HepG2 (cell line): ENCODE results near the gene PYGB. TPM values are rescaled to one million over a fixed set of nuclear protein-coding genes. Genes with fewer than 3 reads are reported as not detected.

Source experiments
- ATAC-seq: fragments of 200-7000 bp; cut with Tn5 transposase; 3 replicates; pipeline ENCODE4 v1.9.1; 2020; ENCODE audit warnings: mild to moderate bottlenecking, moderate library complexity
- BruUV-seq: library from RNA; stranded (reverse); fragments of 400-500 nt; replicated peaks from 2 replicates; lab custom pipeline; 2021; lab: Mats Ljungman, UMichigan
- CTCF ChIA-PET: fragments of 300-600 bp; formaldehyde crosslinking; extraction: SDS; loops from one replicate; lab custom pipeline; 2021; ENCODE audit warnings: low total read pairs, inconsistent platforms, low intra/inter-chr PET ratio; lab: Yijun Ruan, JAX
- POLR2A ChIA-PET: fragments of 350-600 bp; sonication (Branson Sonifier 250); formaldehyde crosslinking; loops from one replicate; lab custom pipeline; 2020; ENCODE audit warnings: antibody characterized with exemption, inconsistent platforms; lab: Yijun Ruan, JAX
- DNase-seq: peaks from one replicate; pipeline ENCODE4 v3.0.0-alpha.2; 2015; ENCODE audit warnings: low spot score
- FAIRE-seq: peaks from 3 replicates; lab custom pipeline; 2011; peaks lifted over from hg19 to GRCh38; lab: Jason Lieb, UNC
- H2AFZ ChIP-seq: one replicate; pipeline ENCODE4 v1.6.1; 2011; ENCODE audit warnings: low read length, inconsistent platforms
- H3K27ac ChIP-seq: fragments of 300-600 bp; 3 replicates; pipeline ENCODE4 v1.8.0; 2011; ENCODE audit warnings: mixed run types, mild to moderate bottlenecking, mixed read lengths, low read length, inconsistent platforms; ENCODE audit not compliant: insufficient read depth; ENCODE audit errors: extremely low read length
- H3K27me3 ChIP-seq, 2 experiments: fragments of 200-600 bp in 1 of 2; 2 replicates in 1 of 2; 3 replicates in 1 of 2; pipeline versions ENCODE4 v1.6.0 to v1.8.0; 2011; ENCODE audit warnings: low read length in 2 of 2, mild to moderate bottlenecking in 2 of 2, moderate library complexity in 2 of 2, inconsistent platforms in 1 of 2; ENCODE audit not compliant: insufficient read depth in 2 of 2, control insufficient read depth in 1 of 2
- H3K36me3 ChIP-seq, 2 experiments: fragments of 200-600 bp in 1 of 2; replicated peaks in 1 of 2; 2 replicates in 1 of 2; 3 replicates in 1 of 2; pipeline versions ENCODE4 v1.5.1 to v1.8.0; 2011; ENCODE audit warnings: low read length in 2 of 2, inconsistent platforms in 1 of 2; ENCODE audit not compliant: insufficient read depth in 2 of 2, control insufficient read depth in 1 of 2
- H3K4me1 ChIP-seq: 2 replicates; pipeline ENCODE4 v1.5.1; 2012; ENCODE audit warnings: low read length, inconsistent platforms; ENCODE audit not compliant: insufficient read depth
- H3K4me2 ChIP-seq: 2 replicates; pipeline ENCODE4 v1.6.0; 2011; ENCODE audit warnings: low read depth, low read length, inconsistent platforms
- H3K4me3 ChIP-seq, 3 experiments: fragments of 200-600 bp in 1 of 3; sonication (generic), shearing (Covaris generic) in 1 of 3; replicated peaks in 1 of 3; 2 replicates each; pipeline ENCODE4 v1.5.1; 2011 to 2016; ENCODE audit warnings: low read length in 3 of 3, inconsistent platforms in 2 of 3, low read depth in 2 of 3, mild to moderate bottlenecking in 2 of 3, control low read depth in 1 of 3, mixed read lengths in 1 of 3; ENCODE audit not compliant: insufficient read depth in 1 of 3
- H3K79me2 ChIP-seq: one replicate; pipeline ENCODE4 v1.6.1; 2011; ENCODE audit warnings: low read length, inconsistent platforms; ENCODE audit not compliant: insufficient read depth
- H3K9ac ChIP-seq: 2 replicates; pipeline ENCODE4 v1.6.0; 2011; ENCODE audit warnings: mild to moderate bottlenecking, low read depth, low read length, inconsistent platforms; ENCODE audit not compliant: insufficient read depth
- H3K9me3 ChIP-seq: 2 replicates; pipeline ENCODE4 v1.5.1; 2012; ENCODE audit warnings: mild to moderate bottlenecking, low read length
- H4K20me1 ChIP-seq: 2 replicates; pipeline ENCODE4 v1.6.0; 2011; ENCODE audit warnings: inconsistent platforms, mild to moderate bottlenecking, low read length, moderate library complexity; ENCODE audit not compliant: insufficient read depth
- AGO1 ChIP-seq: fragments of 200-400 bp; formaldehyde crosslinking; IDR thresholded peaks from 2 replicates; pipeline ENCODE4 v1.6.1; 2017; ENCODE audit warnings: mild to moderate bottlenecking, low read depth, low read length, moderate library complexity; ENCODE audit not compliant: poor library complexity, severe bottlenecking
- AGO2 ChIP-seq: fragments of 200-400 bp; formaldehyde crosslinking; optimal IDR thresholded peaks from 2 replicates; pipeline ENCODE3; 2017; ENCODE audit warnings: mild to moderate bottlenecking, low read depth, low read length, moderate library complexity
- CCDC6 ChIP-seq: sonication (generic); formaldehyde crosslinking; IDR thresholded peaks from 2 replicates; pipeline ENCODE4 v1.8.1; 2022; ENCODE audit warnings: mild to moderate bottlenecking, missing genetic modification reagents, moderate library complexity
- DPF2 ChIP-seq: sonication (generic); formaldehyde crosslinking; IDR thresholded peaks from 2 replicates; pipeline ENCODE4 v1.4.0; 2020; ENCODE audit warnings: mild to moderate bottlenecking, low read depth, missing genetic modification reagents, borderline replicate concordance
- HOXA3 ChIP-seq: sonication (generic); formaldehyde crosslinking; IDR thresholded peaks from 2 replicates; pipeline ENCODE4 v1.5.0; 2020; ENCODE audit warnings: missing genetic modification reagents
- JARID2 ChIP-seq: sonication (generic); formaldehyde crosslinking; IDR thresholded peaks from 2 replicates; pipeline ENCODE4 v1.8.1; 2023; ENCODE audit warnings: missing genetic modification reagents, inconsistent platforms; ENCODE audit not compliant: insufficient replicate concordance
- NFIB ChIP-seq: sonication (generic); formaldehyde crosslinking; IDR thresholded peaks from 2 replicates; pipeline ENCODE4 v1.9.0; 2021; ENCODE audit warnings: missing genetic modification reagents, mild to moderate bottlenecking, borderline replicate concordance
- NFKB2 ChIP-seq: sonication (generic); formaldehyde crosslinking; IDR thresholded peaks from 2 replicates; pipeline ENCODE4 v1.4.0; 2020; ENCODE audit warnings: missing genetic modification reagents, borderline replicate concordance
- NONO ChIP-seq, 2 experiments: fragments of 450-650 bp in 1 of 2; sonication (generic) in 1 of 2; formaldehyde crosslinking in 1 of 2; IDR thresholded peaks in 1 of 2; conservative IDR thresholded peaks in 1 of 2; 2 replicates each; pipeline versions ENCODE4 v1.6.1 to v1.8.0; 2017 to 2022; ENCODE audit warnings: mild to moderate bottlenecking in 1 of 2, missing genetic modification reagents in 1 of 2, moderate library complexity in 1 of 2
- SP4 ChIP-seq: sonication (generic); formaldehyde crosslinking; IDR thresholded peaks from 2 replicates; pipeline ENCODE4 v1.8.1; 2023; ENCODE audit warnings: mild to moderate bottlenecking, missing genetic modification reagents
- TAF15 ChIP-seq: fragments of 200-400 bp; formaldehyde crosslinking; IDR thresholded peaks from one replicate; pipeline ENCODE4 v1.6.1; 2018; ENCODE audit warnings: mild to moderate bottlenecking, low read depth, low read length; ENCODE audit not compliant: poor library complexity, severe bottlenecking
- TP53 ChIP-seq: sonication (generic); formaldehyde crosslinking; conservative IDR thresholded peaks from 2 replicates; pipeline ENCODE4 v1.4.0; 2020; ENCODE audit warnings: missing genetic modification reagents
- WIZ ChIP-seq: sonication (generic); formaldehyde crosslinking; IDR thresholded peaks from 2 replicates; pipeline ENCODE4 v1.5.1; 2020; ENCODE audit warnings: mild to moderate bottlenecking, missing genetic modification reagents
- ZNF101 ChIP-seq: sonication (generic); formaldehyde crosslinking; IDR thresholded peaks from 2 replicates; pipeline ENCODE4 v1.4.0; 2020; ENCODE audit warnings: mild to moderate bottlenecking, low read depth, missing genetic modification reagents, borderline replicate concordance
- ZNF124 ChIP-seq: sonication (generic); formaldehyde crosslinking; IDR thresholded peaks from 2 replicates; pipeline ENCODE4 v1.4.0; 2020; ENCODE audit warnings: missing genetic modification reagents
- ZNF7 ChIP-seq: IDR thresholded peaks from 2 replicates; pipeline ENCODE4 v1.6.1; 2016; ENCODE audit warnings: missing biosample characterization, missing genetic modification reagents
- ZNF883 ChIP-seq: sonication (generic); formaldehyde crosslinking; IDR thresholded peaks from 2 replicates; pipeline ENCODE4 v1.5.1; 2020; ENCODE audit warnings: mild to moderate bottlenecking, missing genetic modification reagents; ENCODE audit errors: not compliant biosample characterization
- WGBS: methylation state at CpG from one replicate; pipeline ENCODE4 v1.1.6; 2017; ENCODE audit warnings: low lambda C conversion rate; 5-methylcytosine and 5-hydroxymethylcytosine counted together
- in situ Hi-C: cut with HindIII; loops from 2 replicates; pipeline ENCODE4 v1.10.0; 2017; ENCODE audit warnings: low pct_unique_long_range_greater_than_20kb; ENCODE audit not compliant: extremely low pct_ligation_motif_present
- intact Hi-C: fragments of 100-400 bp; cut with micrococcal nuclease; formaldehyde crosslinking; loops from one replicate; pipeline ENCODE4 v1.10.0; 2022; ENCODE audit not compliant: unreplicated experiment
- polyA plus RNA-seq, 8 experiments: library from polyadenylated mRNA; depleted of rRNA in 3 of 8; stranded (reverse) in 7 of 8; unstranded in 1 of 8; fragments of >200 nt; fragmentation: Illumina TruSeq in 4 of 8; extraction: Trizol in 4 of 8; gene quantifications; 2 replicates each; pipeline versions ENCODE4 v1.2.1 to v1.2.3, GENCODE V29; 2011 to 2016; ENCODE audit warnings: low read depth in 4 of 8, missing spikeins in 1 of 8, mixed read lengths in 1 of 8; ENCODE audit not compliant: insufficient read depth in 1 of 8
- total RNA-seq, 5 experiments: library from RNA; depleted of rRNA; stranded (reverse); fragments of >200 nt; fragmentation: Illumina TruSeq; extraction: Trizol; gene quantifications; 2 replicates each; pipeline ENCODE4 v1.2.3, GENCODE V29; 2016; ENCODE audit warnings: low read depth in 1 of 5
- TF ChIP-seq, protein P1 (sequence below): sonication (generic); formaldehyde crosslinking; IDR thresholded peaks from 2 replicates; pipeline ENCODE4 v1.5.1; 2020; ENCODE audit warnings: missing genetic modification reagents, mild to moderate bottlenecking, borderline replicate concordance
- TF ChIP-seq, protein P2 (sequence below): sonication (generic); formaldehyde crosslinking; IDR thresholded peaks from 2 replicates; pipeline ENCODE4 v1.5.1; 2020; ENCODE audit warnings: missing genetic modification reagents, mild to moderate bottlenecking, borderline replicate concordance
- TF ChIP-seq, protein P3 (sequence below): sonication (generic); formaldehyde crosslinking; IDR thresholded peaks from 2 replicates; pipeline ENCODE4 v1.4.0; 2020; ENCODE audit warnings: mild to moderate bottlenecking, low read depth, missing genetic modification reagents

PYGB gene
- total and polyA plus RNA-seq, 2 of the 13 experiments (the other 11 are each of a cell fraction or from before 2014, with no cell fraction given) = 24.2 to 86.3 TPM

DNA sequence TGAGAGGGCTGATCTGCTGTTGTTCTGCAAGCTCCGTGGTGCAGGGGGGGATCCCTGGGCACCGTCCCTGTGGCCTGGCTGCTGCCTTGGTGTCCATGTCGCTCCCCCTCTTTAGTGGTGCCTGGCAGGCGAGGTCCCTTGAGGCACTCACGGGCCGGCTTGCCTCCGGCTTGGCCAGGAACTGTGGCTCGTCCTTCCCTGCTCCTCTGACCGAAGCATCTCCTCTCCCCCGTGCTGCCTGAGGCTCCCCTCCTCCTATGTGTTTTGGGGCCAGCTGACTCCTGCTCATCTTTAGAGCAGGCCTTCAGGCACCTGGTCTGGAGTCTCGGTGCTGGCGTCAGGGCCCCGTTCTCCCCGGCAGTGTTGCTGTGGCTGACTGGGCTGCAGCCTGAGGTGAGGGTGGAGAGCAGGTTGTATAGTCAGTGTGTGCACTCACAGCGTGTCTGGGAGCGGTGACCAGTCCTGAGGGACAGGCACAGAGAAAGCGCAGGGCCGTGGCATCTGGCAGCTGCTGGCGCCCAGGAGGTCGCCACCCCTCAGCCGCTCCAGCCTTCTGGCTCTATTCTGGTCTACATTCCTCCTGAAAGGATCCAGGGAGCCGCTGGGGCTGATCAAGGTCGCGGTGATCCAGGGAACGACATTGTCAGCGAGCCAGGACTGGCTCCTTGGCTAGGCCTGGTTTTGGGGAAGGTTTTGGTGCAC is 43.7 kb downstream of the PYGB start:
- no peak overlapping the region for H2AFZ ChIP-seq
- FAIRE-seq (no peak), DNase-seq (no peak), ATAC-seq (no peak)
- BruUV-seq = no TSS peak
- ChIA-PET POLR2A (no interaction called here), CTCF (no interaction called here)
- 0 out of 2 replicates have a peak, but pooled peaks cover 5% of the 10 kb centered on the region for H3K4me1 ChIP-seq
- no peak overlapping the region for H3K4me3 ChIP-seq
- H4K20me1 ChIP-seq = no peaks in the 10 kb centered on the region
- no peak overlapping the region for H3K4me2 ChIP-seq
- no peaks in the 10 kb centered on the region for H3K27me3 ChIP-seq
- WGBS = 94% methylated on average over 25 of the region's 26 CpGs
- H3K9me3 ChIP-seq = no peaks in the 10 kb centered on the region
- H3K36me3 ChIP-seq = peaks cover 28 to 41% of the 10 kb centered on the region in 2 experiments
- H3K9ac ChIP-seq = no peak overlapping the region
- in situ Hi-C loops (loop anchor here (10.0 kb wide), 1 partner anchor 297 kb away; the partner anchor contains the start of gene APMAP), intact Hi-C loops (loop anchor here (5.0 to 10.0 kb wide), 2 partner anchors 103 to 299 kb away; partner anchors contain the start of genes ABHD12 and APMAP)
- H3K27ac ChIP-seq = no peak overlapping the region
- no peaks in the 10 kb centered on the region for H3K79me2 ChIP-seq
- TF ChIP-seq NFIB (CRISPR knock-in tag) (no peak), TP53 (CRISPR knock-in tag) (no peak), AGO2 (peak; percentile 15), NONO (IDR thresholded peaks at IDR 0.05) (no peak), NONO (CRISPR knock-in tag; conservative IDR thresholded peaks at IDR 0.05) (no peak), AGO1 (peak; percentile 12), ZNF883 (CRISPR knock-in tag) (peak; percentile 36), ZNF7 (CRISPR knock-in tag) (no peak), HOXA3 (CRISPR knock-in tag) (no peak), ZNF101 (CRISPR knock-in tag) (no peak), WIZ (CRISPR knock-in tag) (no peak), JARID2 (CRISPR knock-in tag) (no peak), SP4 (CRISPR knock-in tag) (0 out of 2 replicates have a peak, but pooled peaks have one; percentile 16), TAF15 (no peak), DPF2 (CRISPR knock-in tag) (no peak), CCDC6 (CRISPR knock-in tag) (no peak), ZNF124 (CRISPR knock-in tag) (no peak), NFKB2 (CRISPR knock-in tag) (no peak)
- TF ChIP-seq, protein P1, sequence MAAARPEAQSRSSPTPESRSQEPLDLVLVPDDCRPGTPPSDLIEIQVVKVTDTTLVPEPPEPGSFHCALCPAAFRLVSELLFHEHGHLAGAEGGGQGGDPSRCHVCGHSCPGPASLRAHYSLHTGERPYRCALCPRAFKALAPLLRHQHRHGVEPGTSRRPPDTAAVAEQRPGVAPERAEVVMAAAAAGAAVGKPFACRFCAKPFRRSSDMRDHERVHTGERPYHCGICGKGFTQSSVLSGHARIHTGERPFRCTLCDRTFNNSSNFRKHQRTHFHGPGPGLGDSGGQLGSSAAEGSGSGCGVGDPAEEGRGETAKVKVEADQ (CRISPR knock-in tag) = no peak
- TF ChIP-seq, protein P2, sequence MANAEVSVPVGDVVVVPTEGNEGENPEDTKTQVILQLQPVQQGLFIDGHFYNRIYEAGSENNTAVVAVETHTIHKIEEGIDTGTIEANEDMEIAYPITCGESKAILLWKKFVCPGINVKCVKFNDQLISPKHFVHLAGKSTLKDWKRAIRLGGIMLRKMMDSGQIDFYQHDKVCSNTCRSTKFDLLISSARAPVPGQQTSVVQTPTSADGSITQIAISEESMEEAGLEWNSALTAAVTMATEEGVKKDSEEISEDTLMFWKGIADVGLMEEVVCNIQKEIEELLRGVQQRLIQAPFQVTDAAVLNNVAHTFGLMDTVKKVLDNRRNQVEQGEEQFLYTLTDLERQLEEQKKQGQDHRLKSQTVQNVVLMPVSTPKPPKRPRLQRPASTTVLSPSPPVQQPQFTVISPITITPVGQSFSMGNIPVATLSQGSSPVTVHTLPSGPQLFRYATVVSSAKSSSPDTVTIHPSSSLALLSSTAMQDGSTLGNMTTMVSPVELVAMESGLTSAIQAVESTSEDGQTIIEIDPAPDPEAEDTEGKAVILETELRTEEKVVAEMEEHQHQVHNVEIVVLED (CRISPR knock-in tag) = no peak
- TF ChIP-seq, protein P3, sequence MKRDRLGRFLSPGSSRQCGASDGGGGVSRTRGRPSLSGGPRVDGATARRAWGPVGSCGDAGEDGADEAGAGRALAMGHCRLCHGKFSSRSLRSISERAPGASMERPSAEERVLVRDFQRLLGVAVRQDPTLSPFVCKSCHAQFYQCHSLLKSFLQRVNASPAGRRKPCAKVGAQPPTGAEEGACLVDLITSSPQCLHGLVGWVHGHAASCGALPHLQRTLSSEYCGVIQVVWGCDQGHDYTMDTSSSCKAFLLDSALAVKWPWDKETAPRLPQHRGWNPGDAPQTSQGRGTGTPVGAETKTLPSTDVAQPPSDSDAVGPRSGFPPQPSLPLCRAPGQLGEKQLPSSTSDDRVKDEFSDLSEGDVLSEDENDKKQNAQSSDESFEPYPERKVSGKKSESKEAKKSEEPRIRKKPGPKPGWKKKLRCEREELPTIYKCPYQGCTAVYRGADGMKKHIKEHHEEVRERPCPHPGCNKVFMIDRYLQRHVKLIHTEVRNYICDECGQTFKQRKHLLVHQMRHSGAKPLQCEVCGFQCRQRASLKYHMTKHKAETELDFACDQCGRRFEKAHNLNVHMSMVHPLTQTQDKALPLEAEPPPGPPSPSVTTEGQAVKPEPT = no peak
